ENCODE results near the gene COL25A1.

Gene COL25A1

GRCh38 chr4:108831886-108832285, 470.6 kb downstream of the COL25A1 start:
- Mint-ChIP-seq H3K36me3 (ENCODE audit: low read depth) (no peaks in the 10 kb centered on the region), H3K4me3 (no peak overlapping the region), H3K27me3 (peaks cover 10% of the 10 kb centered on the region), H3K9me3 (no peaks in the 10 kb centered on the region), H3K4me1 (ENCODE audit: low read depth) (no peaks in the 10 kb centered on the region), H3K27ac (no peak overlapping the region)
- intact Hi-C loops (cut with micrococcal nuclease) = no loop called here

GRCh38 chr4:108831291-108831690, 471.2 kb downstream of the COL25A1 start:
- no peak overlapping the region for H3K27ac Mint-ChIP-seq
- intact Hi-C loops (cut with micrococcal nuclease) = no loop called here
- no peaks in the 10 kb centered on the region for H3K9me3 Mint-ChIP-seq
- H3K27me3 Mint-ChIP-seq = peaks cover 10% of the 10 kb centered on the region
- H3K4me1 Mint-ChIP-seq (ENCODE audit: low read depth) = no peaks in the 10 kb centered on the region
- H3K4me3 Mint-ChIP-seq = no peak overlapping the region
- H3K36me3 Mint-ChIP-seq (ENCODE audit: low read depth) = no peaks in the 10 kb centered on the region

GRCh38 chr4:108830509-108831244, 471.8 kb downstream of the COL25A1 start:
- intact Hi-C loops (cut with micrococcal nuclease) = no loop called here
- Mint-ChIP-seq H3K9me3 (no peaks in the 10 kb centered on the region), H3K27me3 (peaks cover 10% of the 10 kb centered on the region)

GRCh38 chr4:108829966-108830492, 472.4 kb downstream of the COL25A1 start:
- Mint-ChIP-seq H3K27ac (no peak overlapping the region), H3K36me3 (ENCODE audit: low read depth) (no peaks in the 10 kb centered on the region), H3K4me1 (ENCODE audit: low read depth) (no peaks in the 10 kb centered on the region), H3K9me3 (no peaks in the 10 kb centered on the region), H3K27me3 (peaks cover 10% of the 10 kb centered on the region), H3K4me3 (no peak overlapping the region)
- intact Hi-C loops (cut with micrococcal nuclease) = no loop called here

More at GRCh38 chr4:108830509-108831244, 471.8 kb downstream of the COL25A1 start:
- H3K36me3 Mint-ChIP-seq (ENCODE audit: low read depth) = no peaks in the 10 kb centered on the region
- no peak overlapping the region for H3K4me3 Mint-ChIP-seq
- H3K4me1 Mint-ChIP-seq (ENCODE audit: low read depth) = no peaks in the 10 kb centered on the region
- no peak overlapping the region for H3K27ac Mint-ChIP-seq

DNA sequence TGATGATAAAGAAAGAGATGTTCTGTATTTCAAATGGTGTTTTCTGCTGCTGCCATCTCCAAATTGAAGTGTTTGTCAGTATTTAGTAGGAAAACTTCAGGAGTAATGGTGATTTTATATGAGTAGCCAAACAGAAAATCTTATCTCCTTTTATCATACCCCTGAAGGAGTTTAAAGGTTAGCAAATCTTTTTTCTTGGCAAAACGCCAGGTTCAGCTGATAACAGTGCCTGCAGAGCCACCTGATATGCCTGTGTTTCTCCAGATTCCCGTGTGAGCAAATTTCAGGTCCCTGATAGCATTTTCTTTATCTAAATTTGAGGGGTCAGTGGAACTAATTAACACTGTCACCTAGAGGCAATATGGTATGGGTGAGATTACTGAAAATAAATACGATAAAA, 473.8 kb downstream of the COL25A1 start:
- Mint-ChIP-seq H3K4me3 (no peak overlapping the region), H3K27me3 (peaks cover 6% of the 10 kb centered on the region), H3K9me3 (no peaks in the 10 kb centered on the region), H3K27ac (no peak overlapping the region), H3K4me1 (ENCODE audit: low read depth) (no peaks in the 10 kb centered on the region), H3K36me3 (ENCODE audit: low read depth) (no peaks in the 10 kb centered on the region)
- intact Hi-C loops (cut with micrococcal nuclease) = no loop called here

GRCh38 chr4:108825737-108826136, 476.7 kb downstream of the COL25A1 start:
- intact Hi-C loops (cut with micrococcal nuclease) = no loop called here
- H3K4me3 Mint-ChIP-seq = no peak overlapping the region
- no peaks in the 10 kb centered on the region for H3K36me3 Mint-ChIP-seq (ENCODE audit: low read depth)
- H3K27me3 Mint-ChIP-seq = no peaks in the 10 kb centered on the region
- H3K9me3 Mint-ChIP-seq = no peaks in the 10 kb centered on the region
- H3K27ac Mint-ChIP-seq = no peak overlapping the region
- H3K4me1 Mint-ChIP-seq (ENCODE audit: low read depth) = no peaks in the 10 kb centered on the region

DNA sequence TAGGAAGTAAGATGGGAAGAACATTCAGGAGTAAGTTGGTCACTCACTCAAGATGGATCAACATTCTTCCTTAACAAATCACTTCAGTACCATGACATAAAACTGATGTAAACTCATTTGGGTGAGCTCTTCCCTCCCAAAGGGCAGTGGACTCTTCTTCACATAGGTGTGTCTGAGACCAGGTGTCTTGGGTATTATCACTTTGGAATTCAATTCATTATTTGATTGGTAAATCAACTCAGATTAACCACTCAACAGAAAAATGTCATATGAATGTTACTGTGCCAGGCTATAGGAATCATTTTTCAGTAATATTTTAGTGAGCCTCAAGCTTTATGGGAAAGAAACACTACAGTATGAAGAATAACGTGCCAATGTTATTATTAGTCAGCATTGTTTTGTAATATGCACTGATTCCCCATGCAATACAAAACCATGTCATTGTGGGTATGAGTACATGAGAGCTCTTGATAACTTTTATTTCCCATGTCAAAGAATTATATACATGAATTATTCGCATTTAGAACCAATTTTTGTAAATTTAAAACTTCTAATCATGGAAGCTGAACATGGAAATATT, 481.0 kb downstream of the COL25A1 start:
- Mint-ChIP-seq H3K27me3 (peaks cover 2% of the 10 kb centered on the region), H3K4me3 (no peak overlapping the region), H3K4me1 (ENCODE audit: low read depth) (no peaks in the 10 kb centered on the region), H3K36me3 (ENCODE audit: low read depth) (no peaks in the 10 kb centered on the region), H3K27ac (no peak overlapping the region), H3K9me3 (no peaks in the 10 kb centered on the region)
- intact Hi-C loops (cut with micrococcal nuclease) = no loop called here

GRCh38 chr4:108820492-108821350, 481.7 kb downstream of the COL25A1 start:
- H3K4me3 Mint-ChIP-seq = no peak overlapping the region
- no peaks in the 10 kb centered on the region for H3K36me3 Mint-ChIP-seq (ENCODE audit: low read depth)
- H3K27me3 Mint-ChIP-seq = peaks cover 2% of the 10 kb centered on the region
- no peaks in the 10 kb centered on the region for H3K4me1 Mint-ChIP-seq (ENCODE audit: low read depth)
- H3K27ac Mint-ChIP-seq = no peak overlapping the region
- intact Hi-C loops (cut with micrococcal nuclease) = no loop called here
- H3K9me3 Mint-ChIP-seq = no peaks in the 10 kb centered on the region

GRCh38 chr4:108814326-108814725, 488.1 kb downstream of the COL25A1 start:
- Mint-ChIP-seq H3K36me3 (ENCODE audit: low read depth) (no peaks in the 10 kb centered on the region), H3K4me1 (ENCODE audit: low read depth) (no peaks in the 10 kb centered on the region), H3K9me3 (no peaks in the 10 kb centered on the region), H3K27ac (no peak overlapping the region), H3K27me3 (peaks cover 4% of the 10 kb centered on the region), H3K4me3 (no peak overlapping the region)
- intact Hi-C loops (cut with micrococcal nuclease) = no loop called here

GRCh38 chr4:108813261-108813660, 489.2 kb downstream of the COL25A1 start:
- H3K4me1 Mint-ChIP-seq (ENCODE audit: low read depth) = no peaks in the 10 kb centered on the region
- H3K36me3 Mint-ChIP-seq (ENCODE audit: low read depth) = no peaks in the 10 kb centered on the region
- no peak overlapping the region for H3K27ac Mint-ChIP-seq
- H3K27me3 Mint-ChIP-seq = peaks cover 2% of the 10 kb centered on the region
- no peaks in the 10 kb centered on the region for H3K9me3 Mint-ChIP-seq
- intact Hi-C loops (cut with micrococcal nuclease) = no loop called here
- no peak overlapping the region for H3K4me3 Mint-ChIP-seq

GRCh38 chr4:108811486-108811885, 491.0 kb downstream of the COL25A1 start:
- Mint-ChIP-seq H3K27me3 (peaks cover 3% of the 10 kb centered on the region), H3K4me3 (no peak overlapping the region), H3K9me3 (no peaks in the 10 kb centered on the region), H3K27ac (no peak overlapping the region), H3K36me3 (ENCODE audit: low read depth) (no peaks in the 10 kb centered on the region), H3K4me1 (ENCODE audit: low read depth) (no peaks in the 10 kb centered on the region)
- intact Hi-C loops (cut with micrococcal nuclease) = no loop called here

DNA sequence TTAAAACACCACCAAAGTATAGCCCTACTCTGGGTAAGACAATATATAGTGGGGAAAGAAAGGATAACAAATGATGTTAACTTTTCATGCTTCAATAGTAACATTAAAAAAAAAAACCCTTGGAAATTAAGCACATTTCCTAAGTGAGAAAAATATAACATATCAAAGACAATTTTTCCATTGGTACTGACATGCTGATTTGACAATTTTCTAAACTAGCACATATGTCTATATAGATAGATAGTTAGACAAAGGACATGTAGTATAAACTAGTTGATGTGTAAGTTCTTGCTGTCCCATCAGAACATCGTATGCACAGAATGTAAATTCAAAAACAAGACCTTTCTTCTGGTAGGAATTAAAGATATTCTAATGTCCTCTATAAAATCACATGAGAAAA, 492.4 kb downstream of the COL25A1 start:
- intact Hi-C loops (cut with micrococcal nuclease) = no loop called here
- no peaks in the 10 kb centered on the region for H3K36me3 Mint-ChIP-seq (ENCODE audit: low read depth)
- H3K27me3 Mint-ChIP-seq = peaks cover 3% of the 10 kb centered on the region
- H3K27ac Mint-ChIP-seq = no peak overlapping the region
- H3K4me3 Mint-ChIP-seq = no peak overlapping the region
- no peaks in the 10 kb centered on the region for H3K4me1 Mint-ChIP-seq (ENCODE audit: low read depth)
- no peaks in the 10 kb centered on the region for H3K9me3 Mint-ChIP-seq

DNA sequence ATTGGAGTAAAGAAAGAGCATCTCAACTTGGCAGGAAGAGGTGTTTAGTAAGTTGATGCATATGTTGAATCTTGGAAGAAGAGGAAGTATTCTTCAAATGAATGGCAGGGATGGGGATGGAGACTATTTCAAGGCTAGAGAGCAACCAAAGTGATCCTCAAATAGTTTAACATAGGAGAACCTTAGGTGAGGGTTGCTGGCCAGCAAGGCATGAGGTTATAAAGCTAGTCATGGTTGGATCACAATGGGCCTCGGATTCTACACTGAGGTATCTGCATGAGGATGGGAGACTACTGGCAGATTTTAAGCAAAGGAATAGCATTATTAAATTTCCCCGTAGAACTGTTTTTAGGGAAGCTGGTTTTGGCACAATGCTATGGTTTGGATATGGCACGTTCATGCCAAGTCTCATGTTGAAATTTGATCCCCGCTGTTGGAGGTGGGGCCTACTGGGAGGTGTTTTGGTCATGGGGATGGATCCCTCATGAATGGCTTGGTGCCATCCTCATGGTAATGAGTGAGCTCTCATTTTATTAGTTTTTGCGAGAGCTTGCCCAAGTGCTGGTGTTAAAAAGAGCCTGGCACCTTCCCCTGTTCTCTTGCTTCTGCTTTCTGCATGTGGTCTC, 497.7 kb downstream of the COL25A1 start:
- H3K9me3 Mint-ChIP-seq = no peaks in the 10 kb centered on the region
- peaks cover 1% of the 10 kb centered on the region for H3K27me3 Mint-ChIP-seq
- H3K36me3 Mint-ChIP-seq (ENCODE audit: low read depth) = no peaks in the 10 kb centered on the region
- intact Hi-C loops (cut with micrococcal nuclease) = no loop called here
- no peak overlapping the region for H3K4me3 Mint-ChIP-seq
- H3K27ac Mint-ChIP-seq = no peak overlapping the region
- no peaks in the 10 kb centered on the region for H3K4me1 Mint-ChIP-seq (ENCODE audit: low read depth)

DNA sequence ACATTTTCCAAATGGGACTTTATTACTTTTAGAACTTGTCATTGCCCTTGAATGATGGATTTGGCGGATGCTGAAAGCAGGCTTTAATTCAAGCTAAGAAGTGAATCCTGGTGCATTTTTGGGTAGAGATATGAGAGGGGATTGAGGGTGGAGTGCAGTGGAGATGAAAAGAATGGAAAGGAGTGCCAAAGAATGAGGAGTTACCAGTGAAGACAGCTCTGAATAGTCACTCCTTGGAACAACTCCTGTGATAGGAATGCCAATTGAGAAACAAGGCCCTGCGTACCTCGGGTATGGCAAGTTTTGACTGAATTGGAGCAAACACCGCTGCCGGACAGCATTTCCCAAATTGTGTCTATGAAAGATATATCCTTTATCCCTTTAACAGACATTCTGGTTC, 503.2 kb downstream of the COL25A1 start:
- Mint-ChIP-seq H3K27me3 (no peaks in the 10 kb centered on the region), H3K4me1 (ENCODE audit: low read depth) (no peaks in the 10 kb centered on the region), H3K9me3 (no peaks in the 10 kb centered on the region), H3K27ac (no peak overlapping the region), H3K36me3 (ENCODE audit: low read depth) (no peaks in the 10 kb centered on the region), H3K4me3 (no peak overlapping the region)
- intact Hi-C loops (cut with micrococcal nuclease) = no loop called here

Measured in dendritic cell treated with granulocyte-macrophage colony-stimulating factor and Interleukin-4, amounts not matched to agents 40 ng/mL and 50 ng/mL, for 4 days (primary cell).